Muscle of leg (tissue), 11 donors: Measurements from ENCODE around the gene LRRIQ1. TPM values are rescaled to one million over a fixed set of nuclear protein-coding genes. Genes with fewer than 3 reads are reported as not detected.

ENCODE experiments used
- DNase-seq: peaks from one replicate; pipeline ENCODE4 v3.0.0; 2013
- H3K27ac ChIP-seq: one replicate; pipeline ENCODE4 v1.5.1; 2013; ENCODE audit warnings: mild to moderate bottlenecking, low read length, control low read depth
- H3K27me3 ChIP-seq: one replicate; pipeline ENCODE4 v1.6.1; 2013; ENCODE audit warnings: low read length; ENCODE audit not compliant: control insufficient read depth, insufficient read depth
- H3K36me3 ChIP-seq: one replicate; pipeline ENCODE4 v1.6.1; 2013; ENCODE audit warnings: low read length; ENCODE audit not compliant: control insufficient read depth, insufficient read depth
- H3K4me1 ChIP-seq: one replicate; pipeline ENCODE4 v1.6.1; 2013; ENCODE audit warnings: low read length; ENCODE audit not compliant: control insufficient read depth, insufficient read depth
- H3K4me3 ChIP-seq: one replicate; pipeline ENCODE4 v1.5.1; 2013; ENCODE audit warnings: low read length, control low read depth
- H3K9me3 ChIP-seq: replicated peaks from 2 replicates; pipeline ENCODE4 v1.6.1; 2013; ENCODE audit warnings: low read depth, low read length; ENCODE audit not compliant: control insufficient read depth
- WGBS: methylation state at CpG from one replicate; pipeline ENCODE4 v1.1.5; 2013; ENCODE audit warnings: missing lambda C conversion rate; ENCODE audit not compliant: insufficient coverage; 5-methylcytosine and 5-hydroxymethylcytosine counted together
- polyA plus RNA-seq, 8 donors: library from polyadenylated mRNA; unstranded; fragments of 120-200 nt; gene quantifications; one replicate each; pipeline versions ENCODE4 v1.2.1 to v1.2.3, GENCODE V29; 2013; ENCODE audit warnings: inconsistent platforms in 1 of 8, low replicate concordance in 1 of 8; ENCODE audit not compliant: insufficient read length in 8 of 8, insufficient read depth in 1 of 8
- total RNA-seq: library from RNA; stranded (reverse); fragments of 120-200 nt; gene quantifications from one replicate; pipeline ENCODE4 v1.2.4, GENCODE V29; 2013

Gene LRRIQ1
- total and polyA plus RNA-seq, 9 donors = 0.15 to 0.77 (median 0.46) TPM

GRCh38 chr12:85092814-85093370, 56.7 kb downstream of the LRRIQ1 start:
- Histone ChIP-seq H3K36me3 (no peaks in the 10 kb centered on the region), H3K27me3 (no peaks in the 10 kb centered on the region), H3K4me1 (no peaks in the 10 kb centered on the region), H3K9me3 (no peaks in the 10 kb centered on the region), H3K4me3 (no peak overlapping the region), H3K27ac (no peak overlapping the region)
- no peak for DNase-seq
- no CpG with 5 or more reads among the region's 2 CpGs for WGBS

GRCh38 chr12:85095501-85095900, 59.4 kb downstream of the LRRIQ1 start:
- H3K27me3 ChIP-seq = no peaks in the 10 kb centered on the region
- no peak overlapping the region for H3K27ac ChIP-seq
- no peaks in the 10 kb centered on the region for H3K9me3 ChIP-seq
- no peak for DNase-seq
- H3K36me3 ChIP-seq = no peaks in the 10 kb centered on the region
- no peak overlapping the region for H3K4me3 ChIP-seq
- H3K4me1 ChIP-seq = no peaks in the 10 kb centered on the region

- no CpG with 5 or more reads among the region's 6 CpGs for WGBS
- Histone ChIP-seq H3K9me3 (no peaks in the 10 kb centered on the region), H3K36me3 (no peaks in the 10 kb centered on the region), H3K4me1 (no peaks in the 10 kb centered on the region), H3K27ac (no peak overlapping the region), H3K4me3 (no peak overlapping the region), H3K27me3 (no peaks in the 10 kb centered on the region)
- DNase-seq = no peak
Observed at GRCh38 chr12:85130646-85131045, 94.5 kb downstream of the LRRIQ1 start.

DNA sequence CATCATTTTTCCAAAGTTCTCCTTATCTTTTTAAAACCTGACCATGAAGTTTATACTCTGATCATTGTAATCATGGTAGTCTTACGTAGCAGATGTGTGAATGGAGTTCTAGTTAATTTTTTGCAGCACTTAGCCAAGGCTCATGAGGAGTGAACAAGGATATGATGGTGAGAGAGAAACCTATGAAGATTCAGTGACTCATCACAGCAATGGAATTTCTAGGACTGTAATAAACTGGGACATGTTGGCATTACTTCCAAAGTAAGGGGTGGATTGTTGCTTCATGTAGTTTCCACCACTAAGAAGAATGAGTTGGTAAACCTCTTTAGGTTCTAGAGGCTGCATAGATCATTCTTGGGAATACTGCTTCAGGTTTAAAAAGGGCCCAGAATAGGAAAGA, 102.7 kb downstream of the LRRIQ1 start:
- no peaks in the 10 kb centered on the region for H3K9me3 ChIP-seq
- H3K27me3 ChIP-seq = no peaks in the 10 kb centered on the region
- DNase-seq = no peak
- H3K36me3 ChIP-seq = no peaks in the 10 kb centered on the region
- WGBS = no CpG with 5 or more reads among the region's 1 CpG
- no peak overlapping the region for H3K27ac ChIP-seq
- no peaks in the 10 kb centered on the region for H3K4me1 ChIP-seq
- H3K4me3 ChIP-seq = no peak overlapping the region

GRCh38 chr12:85147331-85147730, 111.2 kb downstream of the LRRIQ1 start:
- H3K36me3 ChIP-seq = no peaks in the 10 kb centered on the region
- no peak overlapping the region for H3K27ac ChIP-seq
- no CpG with 5 or more reads among the region's 1 CpG for WGBS
- H3K9me3 ChIP-seq = no peaks in the 10 kb centered on the region
- H3K4me3 ChIP-seq = no peak overlapping the region
- no peak for DNase-seq
- H3K27me3 ChIP-seq = no peaks in the 10 kb centered on the region
- no peaks in the 10 kb centered on the region for H3K4me1 ChIP-seq

DNA sequence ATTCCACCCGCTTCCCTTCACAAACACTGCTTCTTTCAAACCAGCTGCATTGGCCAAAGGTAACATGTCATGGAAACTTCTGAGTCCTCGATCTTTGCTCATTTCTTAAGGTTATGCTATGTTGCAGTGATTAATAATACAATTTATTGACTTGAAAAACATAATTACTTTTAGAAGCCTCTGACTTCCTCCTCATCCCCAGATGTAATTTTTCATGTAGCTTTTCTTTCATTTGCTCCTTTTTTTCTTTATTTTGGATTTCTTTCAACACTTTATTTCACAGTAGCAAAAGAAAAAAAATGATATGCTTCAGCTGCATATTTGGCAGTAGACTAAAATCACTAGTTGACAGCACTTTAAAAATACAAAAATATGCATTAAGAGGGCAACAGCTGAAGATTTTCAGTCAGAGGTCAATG, 116.2 kb downstream of the LRRIQ1 start:
- no CpG with 5 or more reads among the region's 2 CpGs for WGBS
- H3K4me1 ChIP-seq = no peaks in the 10 kb centered on the region
- DNase-seq = peak; percentile 14

GRCh38 chr12:85155791-85156190, 119.6 kb downstream of the LRRIQ1 start:
- Histone ChIP-seq H3K27ac (no peak overlapping the region), H3K36me3 (no peaks in the 10 kb centered on the region), H3K4me3 (no peak overlapping the region), H3K9me3 (no peaks in the 10 kb centered on the region), H3K27me3 (no peaks in the 10 kb centered on the region), H3K4me1 (no peaks in the 10 kb centered on the region)
- peak; percentile 7 for DNase-seq
- WGBS = no CpG with 5 or more reads among the region's 2 CpGs

More for the DNA sequence above, 116.2 kb downstream of the LRRIQ1 start:
- H3K36me3 ChIP-seq = no peaks in the 10 kb centered on the region
- no peak overlapping the region for H3K4me3 ChIP-seq
- H3K27me3 ChIP-seq = no peaks in the 10 kb centered on the region
- H3K9me3 ChIP-seq = no peaks in the 10 kb centered on the region
- H3K27ac ChIP-seq = no peak overlapping the region

GRCh38 chr12:85156569-85156968, 120.4 kb downstream of the LRRIQ1 start:
- Histone ChIP-seq H3K9me3 (no peaks in the 10 kb centered on the region), H3K36me3 (no peaks in the 10 kb centered on the region), H3K27ac (no peak overlapping the region), H3K27me3 (no peaks in the 10 kb centered on the region), H3K4me1 (no peaks in the 10 kb centered on the region), H3K4me3 (no peak overlapping the region)
- DNase-seq = no peak
- no CpG with 5 or more reads among the region's 3 CpGs for WGBS

DNA sequence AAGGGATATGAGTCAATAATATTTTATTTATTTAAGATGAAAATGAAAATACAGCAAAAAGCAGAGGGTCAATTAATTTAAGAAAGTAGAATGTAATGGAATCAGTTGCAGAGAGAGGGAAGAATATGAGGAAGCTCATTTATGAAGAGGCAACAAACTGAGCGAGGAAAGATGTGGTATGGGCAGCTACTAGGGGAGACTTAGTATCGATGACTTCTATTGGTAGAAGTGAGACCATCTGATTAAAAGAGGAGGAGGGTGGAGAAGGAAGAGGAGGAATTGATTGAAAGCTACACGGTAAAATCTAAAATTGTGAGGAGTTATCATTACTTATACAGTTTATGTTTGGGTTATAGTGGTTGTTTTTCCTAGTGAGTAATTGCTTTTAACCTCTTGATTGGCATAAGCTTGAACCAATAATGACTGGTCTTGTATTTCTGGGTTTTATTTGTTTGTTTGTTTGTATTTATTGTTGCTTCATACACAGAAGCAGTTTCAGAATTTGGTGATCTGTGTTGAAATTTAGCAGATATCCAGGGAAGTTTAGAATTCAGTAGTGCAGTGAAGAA, 121.0 kb downstream of the LRRIQ1 start:
- WGBS = 81% methylated on average over 2 of the region's 3 CpGs
- no peaks in the 10 kb centered on the region for H3K9me3 ChIP-seq
- H3K4me1 ChIP-seq = no peaks in the 10 kb centered on the region

DNA sequence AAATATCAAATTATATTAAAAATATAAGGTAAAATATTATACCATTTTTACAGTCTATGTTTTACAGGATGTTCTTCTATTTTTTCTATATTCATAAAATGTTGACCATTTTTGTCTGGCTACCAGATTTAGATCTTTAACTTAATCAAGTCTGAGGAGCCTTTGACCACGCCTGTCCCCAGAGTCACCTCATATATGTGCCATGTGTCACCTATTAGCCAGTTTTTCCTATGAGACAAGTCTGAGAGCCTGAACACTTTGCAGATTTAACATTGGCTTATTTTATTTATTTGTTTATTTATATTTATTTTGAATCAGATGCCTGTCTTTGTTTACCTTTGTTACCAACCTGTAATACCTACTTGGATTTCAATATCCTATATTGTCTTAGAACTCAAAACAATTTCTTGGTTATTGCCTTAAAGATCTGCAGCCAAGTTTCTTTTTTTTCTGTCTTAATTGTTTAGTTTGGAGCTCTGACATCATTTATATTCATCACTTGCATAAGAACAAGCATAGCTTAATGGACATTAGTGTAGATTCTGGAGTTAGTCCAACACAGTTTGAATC, 127.7 kb downstream of the LRRIQ1 start:
- Histone ChIP-seq H3K4me3 (no peak overlapping the region), H3K36me3 (no peaks in the 10 kb centered on the region), H3K27me3 (no peaks in the 10 kb centered on the region), H3K9me3 (no peaks in the 10 kb centered on the region), H3K27ac (no peak overlapping the region), H3K4me1 (no peaks in the 10 kb centered on the region)
- no peak for DNase-seq
- WGBS = no CpG with 5 or more reads among the region's 1 CpG

More for the DNA sequence above, 121.0 kb downstream of the LRRIQ1 start:
- Histone ChIP-seq H3K4me3 (no peak overlapping the region), H3K27ac (no peak overlapping the region), H3K27me3 (no peaks in the 10 kb centered on the region), H3K36me3 (no peaks in the 10 kb centered on the region)
- no peak for DNase-seq
